ENCODE measurements around the gene ENPEP.

DNA sequence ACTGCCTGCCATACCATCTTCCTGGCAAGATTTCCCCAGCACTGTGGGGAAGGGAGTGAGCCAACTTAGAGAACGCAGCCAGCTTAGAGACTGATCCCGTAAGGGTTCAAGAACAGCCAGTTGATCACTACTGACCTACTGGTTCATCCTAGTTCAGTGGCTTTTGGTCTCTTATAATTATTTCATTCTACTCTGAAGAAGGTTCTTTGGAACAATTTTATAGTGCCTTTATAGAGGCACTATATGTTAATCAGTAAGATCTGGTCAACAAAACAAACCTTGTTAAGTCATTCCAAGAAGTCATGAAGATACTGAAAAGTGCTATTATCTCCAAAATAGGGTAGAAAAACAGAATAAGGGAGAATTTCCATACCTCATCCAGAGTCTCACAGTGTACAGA is 33.2 kb upstream of the ENPEP start:
- TF ChIP-seq, protein P1, sequence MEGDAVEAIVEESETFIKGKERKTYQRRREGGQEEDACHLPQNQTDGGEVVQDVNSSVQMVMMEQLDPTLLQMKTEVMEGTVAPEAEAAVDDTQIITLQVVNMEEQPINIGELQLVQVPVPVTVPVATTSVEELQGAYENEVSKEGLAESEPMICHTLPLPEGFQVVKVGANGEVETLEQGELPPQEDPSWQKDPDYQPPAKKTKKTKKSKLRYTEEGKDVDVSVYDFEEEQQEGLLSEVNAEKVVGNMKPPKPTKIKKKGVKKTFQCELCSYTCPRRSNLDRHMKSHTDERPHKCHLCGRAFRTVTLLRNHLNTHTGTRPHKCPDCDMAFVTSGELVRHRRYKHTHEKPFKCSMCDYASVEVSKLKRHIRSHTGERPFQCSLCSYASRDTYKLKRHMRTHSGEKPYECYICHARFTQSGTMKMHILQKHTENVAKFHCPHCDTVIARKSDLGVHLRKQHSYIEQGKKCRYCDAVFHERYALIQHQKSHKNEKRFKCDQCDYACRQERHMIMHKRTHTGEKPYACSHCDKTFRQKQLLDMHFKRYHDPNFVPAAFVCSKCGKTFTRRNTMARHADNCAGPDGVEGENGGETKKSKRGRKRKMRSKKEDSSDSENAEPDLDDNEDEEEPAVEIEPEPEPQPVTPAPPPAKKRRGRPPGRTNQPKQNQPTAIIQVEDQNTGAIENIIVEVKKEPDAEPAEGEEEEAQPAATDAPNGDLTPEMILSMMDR (IDR thresholded peaks at IDR 0.05) = no peak
- TF ChIP-seq POLR2AphosphoS5 (IDR thresholded peaks at IDR 0.05) = no peak

Measured in stomach (tissue), 4 donors.